Stimulated activated CD4-positive, alpha-beta T cell treated with anti-CD3 and anti-CD28 coated beads, TNF-alpha, amount 100 ng/mL, for 4 hours (primary cell): ENCODE results near the gene CSTF1.
A peak's percentile ranks its signal among the peaks of the same experiment; 100 is the strongest.

Experiments
- DNase-seq, 3 experiments: peaks; one replicate each; pipeline ENCODE4 v3.0.0-alpha.2; 2020; ENCODE audit warnings: low read depth in 3 of 3

The CSTF1 gene

DNA sequence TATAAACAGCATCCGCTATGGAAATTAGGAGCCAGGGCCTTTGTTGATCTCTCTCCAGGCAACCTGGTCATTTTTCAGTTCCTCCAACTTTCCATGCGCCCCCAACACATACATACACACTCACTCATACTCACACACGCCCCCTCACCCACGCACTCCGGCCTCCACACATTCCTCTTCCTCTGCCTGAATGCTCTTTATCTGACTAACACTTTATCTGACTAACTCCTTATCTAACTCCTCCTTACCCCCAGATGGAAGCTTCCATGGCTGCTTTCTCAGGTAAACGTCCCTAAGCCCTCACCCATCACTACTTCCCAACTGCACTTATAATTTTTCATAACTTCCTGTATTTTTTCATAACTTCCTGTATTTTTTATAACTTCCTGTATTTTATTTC is 37.1 kb downstream of the CSTF1 start:
- peak in 2 of 3 experiments; percentile 46 to 51 for DNase-seq

DNA sequence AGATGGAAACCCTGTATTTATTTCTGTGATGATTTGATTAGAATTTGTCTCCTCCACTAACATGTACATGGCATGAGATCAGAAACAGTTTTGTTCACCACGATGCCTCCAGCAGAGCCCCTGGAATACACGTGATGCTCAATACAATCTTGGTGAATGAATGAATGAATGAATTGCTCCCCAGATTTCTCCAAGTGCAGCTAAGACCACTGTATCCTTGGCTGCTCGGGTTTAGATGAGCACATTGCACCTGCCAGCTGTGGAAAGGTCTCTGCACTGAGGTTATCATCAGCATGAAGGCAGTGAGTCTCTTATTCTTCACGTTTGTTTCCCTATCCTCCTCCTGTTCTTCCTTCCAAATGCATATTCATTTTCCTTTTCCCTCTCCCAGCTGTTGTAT is 37.5 kb downstream of the CSTF1 start:
- no peak for DNase-seq

DNA sequence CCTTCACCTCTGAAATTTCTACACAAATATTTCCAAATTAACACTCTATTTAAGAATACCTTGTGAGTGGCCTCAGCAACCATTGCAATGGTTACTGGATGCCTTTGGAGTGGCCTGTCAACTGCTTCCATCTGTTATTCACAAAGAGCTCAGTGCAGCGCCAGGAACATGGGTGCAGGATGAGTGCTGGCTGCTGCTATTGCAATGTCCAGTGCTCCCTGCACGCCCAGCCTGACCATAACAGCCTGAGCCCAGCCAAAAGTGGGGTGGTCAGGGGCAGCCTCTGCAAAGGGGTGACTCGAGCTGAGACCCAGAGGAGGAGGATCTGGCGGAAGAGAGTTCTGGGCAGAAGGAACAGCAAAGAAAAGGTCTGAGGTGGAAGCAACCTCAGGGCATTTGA is 38.0 kb downstream of the CSTF1 start:
- DNase-seq = no peak

DNA sequence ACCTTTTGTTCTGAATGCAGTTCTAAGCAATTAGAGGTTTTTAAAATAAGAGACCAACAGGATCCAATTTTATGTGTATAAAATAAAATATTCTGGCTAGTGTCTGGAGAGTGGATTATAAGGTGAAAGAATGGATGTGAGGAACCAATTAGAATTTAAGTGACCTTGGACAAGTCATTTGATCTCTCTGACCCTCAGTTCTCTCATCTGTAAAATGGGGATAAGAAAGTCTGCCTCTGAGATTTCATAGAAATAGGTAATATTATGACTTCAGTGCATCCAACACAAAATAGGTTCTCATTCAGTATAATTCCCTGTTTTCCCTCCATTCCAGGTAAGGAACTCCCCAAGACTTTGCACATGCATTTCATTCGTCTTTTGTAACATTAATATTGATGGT is 38.5 kb downstream of the CSTF1 start:
- no peak for DNase-seq

DNA sequence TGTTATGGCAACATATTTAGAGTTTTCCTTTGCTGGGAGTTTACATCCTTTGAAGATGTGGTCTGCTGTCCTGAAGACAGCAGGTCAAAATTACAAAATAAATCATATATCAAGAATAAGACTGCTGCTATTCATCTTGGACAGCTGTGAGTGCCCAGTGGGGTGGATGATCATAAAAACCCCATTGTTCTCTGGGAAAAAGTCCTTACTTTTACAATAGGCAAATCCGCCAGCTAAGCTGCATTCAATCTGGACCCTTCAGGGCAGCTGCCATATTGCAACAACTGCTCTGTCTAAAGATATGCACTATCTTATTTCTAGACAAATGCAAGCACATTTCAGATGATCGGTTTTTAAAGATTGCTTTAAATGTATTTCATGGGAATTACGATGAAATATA is 39.0 kb downstream of the CSTF1 start:
- DNase-seq = no peak

DNA sequence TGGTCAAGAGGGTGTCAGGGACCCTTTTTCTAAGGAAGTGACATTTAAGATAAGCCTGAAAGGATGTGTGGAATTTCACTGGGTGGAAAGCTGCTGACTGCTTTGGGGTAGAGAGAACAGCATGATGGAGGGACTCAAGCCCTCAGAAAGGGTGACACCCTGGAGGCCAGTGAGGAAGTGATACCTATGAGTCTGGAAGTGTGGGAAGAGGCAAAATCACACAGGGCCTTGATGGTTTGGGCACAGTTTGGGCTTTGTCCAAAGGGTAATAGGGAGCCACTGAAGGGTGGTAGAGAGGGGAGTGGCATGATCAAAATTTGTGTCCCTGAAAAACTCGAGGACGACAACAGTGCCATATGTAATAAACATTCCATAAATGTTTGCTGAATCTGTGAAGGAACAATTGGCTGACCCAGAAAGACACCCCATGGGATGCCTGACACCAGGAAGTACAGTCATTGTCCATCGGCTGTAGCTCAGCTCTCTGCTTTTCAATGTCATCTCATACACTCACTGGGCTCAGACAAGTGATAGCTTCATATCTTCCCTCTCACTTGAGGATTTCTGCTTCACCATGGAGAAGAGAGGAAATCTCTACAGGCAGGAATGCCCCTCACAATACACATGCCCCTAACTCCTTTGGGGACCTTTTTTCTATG is 40.9 kb downstream of the CSTF1 start:
- no peak for DNase-seq

DNA sequence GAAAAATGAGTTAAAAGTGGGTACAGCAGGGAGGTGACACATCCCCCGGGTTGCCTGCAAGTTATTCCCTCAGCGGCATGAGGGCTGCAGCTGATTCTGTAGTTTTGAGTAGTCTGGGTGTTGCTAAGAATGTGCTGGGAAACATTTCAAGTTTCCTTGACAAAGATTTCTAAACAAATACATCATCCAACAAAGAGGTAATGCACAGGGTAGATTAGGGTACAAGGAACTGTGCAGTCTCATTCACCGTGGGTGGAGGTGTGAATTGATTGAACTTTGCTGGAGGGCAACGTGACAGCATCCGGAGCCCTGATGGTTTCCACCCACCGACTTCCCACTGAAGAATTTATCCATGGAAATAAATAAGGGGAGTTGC is 41.4 kb downstream of the CSTF1 start:
- DNase-seq = no peak

DNA sequence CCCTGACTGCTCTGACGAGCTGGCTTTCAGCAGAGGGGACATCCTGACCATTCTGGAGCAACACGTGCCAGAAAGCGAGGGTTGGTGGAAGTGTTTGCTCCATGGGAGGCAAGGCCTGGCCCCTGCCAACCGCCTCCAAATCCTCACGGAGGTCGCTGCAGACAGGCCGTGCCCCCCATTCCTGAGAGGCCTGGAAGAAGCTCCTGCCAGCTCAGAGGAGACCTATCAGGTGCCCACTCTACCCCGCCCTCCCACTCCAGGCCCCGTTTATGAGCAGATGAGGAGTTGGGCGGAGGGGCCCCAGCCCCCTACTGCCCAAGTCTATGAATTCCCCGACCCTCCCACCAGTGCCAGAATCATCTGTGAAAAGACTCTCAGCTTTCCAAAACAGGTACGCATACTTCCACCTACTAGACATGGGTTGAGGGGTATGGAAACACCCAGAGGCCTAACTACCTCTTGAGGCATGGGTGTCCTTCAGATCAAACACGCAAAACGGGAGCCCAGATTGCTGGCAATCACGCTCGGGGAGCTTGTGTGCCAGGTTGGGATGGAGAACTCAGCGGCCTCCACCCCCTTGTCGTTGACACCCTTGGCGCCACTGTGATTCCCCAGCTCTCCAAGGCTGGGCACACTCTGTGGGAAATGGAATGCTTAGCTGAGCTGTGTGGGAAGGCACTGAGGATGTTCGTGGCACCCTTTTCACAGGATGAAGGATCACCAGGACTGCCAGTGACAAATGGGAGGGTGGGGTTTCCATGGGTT is 44.9 kb downstream of the CSTF1 start:
- DNase-seq = no peak

DNA sequence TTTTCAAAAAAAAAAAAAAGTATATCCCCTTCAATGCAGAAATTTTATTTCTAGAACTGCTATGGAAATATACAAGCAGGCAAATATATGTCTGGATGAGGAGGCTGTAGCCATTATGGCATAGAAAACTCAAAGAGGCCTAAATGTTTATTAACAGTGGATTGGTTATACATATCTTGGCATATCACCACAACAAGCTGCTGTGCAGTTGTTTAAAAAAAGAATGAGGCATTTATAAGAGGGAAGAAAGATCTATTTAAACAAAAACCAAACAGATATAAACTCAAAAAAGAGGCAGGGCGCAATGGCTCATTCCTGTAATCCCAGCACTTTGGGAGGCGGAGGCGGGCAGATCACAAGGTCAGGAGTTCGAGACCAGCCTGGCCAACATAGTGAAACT is 45.8 kb downstream of the CSTF1 start:
- DNase-seq = no peak

DNA sequence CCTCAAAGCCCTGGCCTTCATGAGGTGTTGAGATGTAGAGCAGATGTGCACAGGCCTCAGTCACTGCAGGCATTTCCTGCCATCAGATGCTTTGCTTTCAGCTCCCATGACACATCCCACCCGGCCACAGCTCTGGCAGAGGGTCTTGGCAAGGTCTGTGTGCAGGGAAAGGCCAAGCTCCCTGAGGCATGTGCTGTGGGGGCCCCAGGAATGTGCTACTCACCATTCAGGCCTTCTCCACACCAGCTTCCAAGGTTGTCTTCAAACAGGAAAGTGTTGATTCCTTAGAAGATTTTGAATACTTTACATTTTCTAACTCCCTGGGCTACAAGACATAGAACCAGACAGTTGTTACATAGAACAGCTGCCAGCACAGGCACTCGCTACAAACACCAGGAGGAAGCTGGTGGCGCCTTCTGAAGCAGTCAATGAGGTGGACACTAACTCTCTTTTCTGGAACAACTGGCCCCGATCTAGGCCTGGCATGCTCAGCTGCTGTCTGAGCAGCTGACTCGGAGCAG is 47.4 kb downstream of the CSTF1 start:
- no peak for DNase-seq

DNA sequence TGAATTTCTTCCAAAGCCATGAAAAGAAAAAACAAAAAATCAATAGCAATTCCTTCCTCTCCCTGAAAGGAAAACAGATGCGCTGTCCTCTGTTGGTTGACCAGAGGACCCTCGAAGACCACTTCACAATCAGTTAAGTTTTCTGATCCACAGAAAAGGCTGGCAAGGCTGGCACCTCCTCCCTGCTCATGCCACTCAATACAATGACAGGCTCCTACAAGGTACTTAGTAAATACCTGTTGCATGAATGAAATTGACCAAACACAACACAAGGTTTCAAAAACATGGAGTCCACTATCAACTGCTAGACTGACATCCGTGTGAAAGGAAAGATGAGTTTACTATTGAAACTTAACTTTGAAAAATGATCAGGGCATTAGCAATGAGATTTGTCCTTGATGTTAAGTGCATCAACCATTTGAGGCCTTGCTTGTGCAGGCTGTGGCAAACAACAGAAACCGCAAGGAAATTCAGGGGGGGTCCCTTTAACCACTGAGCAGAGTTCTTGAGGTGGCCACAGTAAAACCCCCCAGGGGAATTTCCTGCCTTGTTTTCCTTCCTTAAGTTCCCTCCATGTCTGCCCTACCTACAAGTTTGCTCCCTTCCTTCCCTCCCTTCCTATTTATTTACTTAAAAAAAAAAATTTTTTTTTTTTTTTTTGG is 48.0 kb downstream of the CSTF1 start:
- no peak for DNase-seq

DNA sequence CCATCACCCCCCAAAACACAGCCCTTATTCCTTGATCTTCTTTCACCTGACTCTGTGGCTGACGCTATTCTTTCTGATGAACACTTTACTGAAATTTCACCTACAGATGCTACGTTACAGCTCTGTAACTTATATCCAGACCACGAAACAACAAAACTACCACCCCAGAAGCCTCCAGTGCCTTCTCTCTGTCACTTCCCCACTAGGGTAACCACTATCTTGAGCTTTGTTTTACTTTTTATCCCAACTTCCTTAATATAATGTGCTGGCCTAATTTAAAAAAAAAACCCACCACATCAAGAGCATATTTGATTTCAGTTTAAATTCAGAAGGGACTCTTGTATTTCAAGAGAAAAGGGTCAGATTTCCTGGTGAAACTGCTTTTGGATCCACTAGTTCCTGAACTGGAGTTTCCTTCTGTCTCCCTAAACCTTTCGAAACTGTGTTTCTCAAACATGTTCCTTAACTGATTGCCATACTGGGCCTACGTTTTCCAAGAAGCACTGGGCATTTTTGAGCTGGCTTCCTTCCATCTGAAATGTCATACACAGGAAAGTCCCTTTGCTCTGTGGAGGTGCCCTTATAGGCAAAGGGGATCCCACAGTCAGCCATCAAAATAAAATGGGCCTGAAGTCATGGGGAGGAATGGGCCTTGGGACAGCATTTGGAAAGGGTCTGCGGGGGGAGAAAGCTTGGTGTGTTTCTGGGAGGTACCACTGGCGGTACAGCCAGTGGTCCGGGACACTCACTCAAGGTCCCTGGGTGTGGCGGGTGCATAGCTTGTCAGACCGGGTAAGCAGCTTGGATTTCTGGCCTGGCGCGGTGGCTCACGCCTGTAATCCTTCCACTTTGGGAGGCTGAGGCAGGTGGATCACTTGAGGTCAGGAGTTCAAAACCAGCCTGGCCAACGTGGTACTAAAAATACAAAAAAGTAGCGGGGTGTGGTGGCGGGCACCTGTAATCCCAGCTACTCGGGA is 50.2 kb downstream of the CSTF1 start:
- DNase-seq = no peak

DNA sequence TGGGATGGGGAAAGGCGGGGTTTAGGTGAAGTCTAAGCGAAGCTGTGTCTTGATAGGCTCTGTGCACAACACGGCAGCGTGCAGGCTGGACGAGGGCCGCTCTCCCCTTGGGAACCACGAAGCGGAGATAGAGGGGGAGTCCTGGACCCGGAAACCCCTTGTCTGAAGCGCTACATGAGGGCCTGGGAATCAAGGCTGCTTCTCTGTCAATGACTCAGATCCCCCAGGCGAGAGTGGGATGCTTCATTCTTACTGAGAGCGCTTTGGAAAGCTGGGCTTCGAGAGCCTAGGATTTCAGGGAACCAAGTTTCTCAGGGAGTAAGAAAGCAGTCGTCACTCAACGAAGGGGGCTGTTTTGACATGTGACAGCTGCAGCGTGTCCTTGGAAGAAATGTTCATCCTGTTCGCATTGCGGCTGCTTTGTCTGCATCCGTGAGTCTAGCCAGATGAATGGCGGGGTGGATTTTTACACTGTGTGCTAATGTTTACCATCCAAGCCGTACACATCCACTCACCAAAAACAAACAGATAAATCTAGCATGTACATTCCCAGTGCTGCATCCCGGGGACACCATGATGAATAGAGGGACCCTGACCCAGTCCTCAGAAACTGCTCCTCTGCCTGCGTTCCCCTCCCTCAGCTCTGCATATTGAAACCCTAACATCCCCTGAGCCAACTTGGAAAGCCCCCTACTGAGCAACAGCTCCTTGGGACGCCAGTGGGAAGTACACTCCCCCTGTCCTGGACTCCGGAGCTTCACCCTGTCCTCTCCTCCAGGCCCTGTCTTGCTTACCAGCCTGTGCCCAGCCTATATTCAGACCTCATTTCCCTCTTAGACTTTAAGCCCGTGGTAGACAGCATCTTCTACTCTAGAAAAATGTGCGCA is 51.5 kb downstream of the CSTF1 start:
- DNase-seq = no peak

DNA sequence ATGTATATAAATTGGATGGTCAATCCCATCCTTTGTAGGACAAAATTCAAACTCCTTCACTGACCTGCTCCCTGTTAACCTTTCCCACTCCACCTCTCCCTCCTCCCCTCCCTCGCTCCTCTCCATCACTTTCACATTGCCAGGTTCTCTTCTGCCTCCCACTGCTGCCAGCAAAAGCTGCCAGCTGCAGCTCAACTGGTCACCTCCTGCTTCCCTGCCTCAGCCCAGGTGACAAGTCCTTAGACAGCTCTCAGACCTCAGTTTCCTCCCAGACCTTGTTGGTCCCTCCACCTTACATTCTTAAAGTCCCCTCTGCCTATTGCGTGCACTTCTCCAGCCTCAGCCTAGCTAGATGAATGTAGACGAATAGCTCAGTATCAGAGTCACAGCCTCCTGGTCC is 52.7 kb downstream of the CSTF1 start:
- DNase-seq = no peak

DNA sequence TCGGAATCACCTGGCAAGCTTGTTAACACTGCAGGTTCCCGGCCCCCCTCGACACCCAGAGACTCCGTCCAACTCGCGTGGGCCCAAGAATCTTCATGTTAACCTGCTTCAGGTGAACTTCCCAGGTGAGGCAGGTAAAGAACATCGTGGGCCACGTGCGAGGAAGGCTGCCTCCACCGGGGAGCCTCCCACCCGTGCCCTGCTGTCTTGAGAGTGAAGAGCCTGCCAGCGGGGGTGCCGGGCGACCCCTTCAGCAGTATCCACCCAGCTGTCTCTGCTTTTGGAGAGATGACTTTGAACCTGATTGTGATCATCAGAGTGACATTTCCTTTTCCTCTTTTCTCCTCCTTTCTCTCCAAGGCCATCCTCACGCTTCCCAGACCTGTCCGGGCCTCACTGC is 53.1 kb downstream of the CSTF1 start:
- no peak for DNase-seq

DNA sequence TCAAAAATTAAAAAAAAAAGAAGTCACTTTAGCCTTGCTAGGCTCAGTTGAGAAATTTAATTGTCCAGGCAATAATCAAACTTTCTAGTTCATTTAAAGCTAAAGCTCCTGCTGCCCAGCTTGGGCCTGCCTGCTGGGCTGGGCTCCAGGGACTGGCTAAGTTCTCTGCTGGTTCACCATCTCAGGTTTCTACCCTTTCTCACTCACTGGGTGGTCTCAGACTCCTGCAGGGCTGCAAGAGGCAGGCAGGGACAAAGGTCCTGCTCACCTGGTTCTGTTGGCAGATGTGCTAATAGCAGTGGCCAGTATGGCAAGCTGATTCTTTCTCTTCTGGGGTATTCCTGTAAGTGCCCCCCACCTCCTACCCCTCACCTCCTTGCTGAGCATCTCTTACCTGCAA is 54.8 kb downstream of the CSTF1 start:
- DNase-seq = no peak

DNA sequence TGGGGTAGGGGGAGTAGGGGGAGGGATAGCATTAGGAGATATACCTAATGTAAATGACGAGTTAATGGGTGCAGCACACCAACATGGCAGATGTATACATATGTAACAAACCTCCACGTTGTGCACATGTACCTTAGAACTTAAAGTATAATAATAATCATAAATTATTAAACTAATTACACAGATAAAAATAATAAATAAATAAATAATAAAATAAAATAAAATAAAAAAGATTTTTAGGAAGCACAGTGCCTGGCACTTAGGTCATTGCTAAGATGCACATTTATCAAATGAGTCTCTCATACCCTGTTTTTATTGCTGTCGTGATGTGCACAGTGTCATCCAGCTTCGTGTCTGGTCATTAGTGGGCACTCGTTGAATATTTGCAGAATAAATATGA is 57.0 kb downstream of the CSTF1 start:
- DNase-seq = no peak

DNA sequence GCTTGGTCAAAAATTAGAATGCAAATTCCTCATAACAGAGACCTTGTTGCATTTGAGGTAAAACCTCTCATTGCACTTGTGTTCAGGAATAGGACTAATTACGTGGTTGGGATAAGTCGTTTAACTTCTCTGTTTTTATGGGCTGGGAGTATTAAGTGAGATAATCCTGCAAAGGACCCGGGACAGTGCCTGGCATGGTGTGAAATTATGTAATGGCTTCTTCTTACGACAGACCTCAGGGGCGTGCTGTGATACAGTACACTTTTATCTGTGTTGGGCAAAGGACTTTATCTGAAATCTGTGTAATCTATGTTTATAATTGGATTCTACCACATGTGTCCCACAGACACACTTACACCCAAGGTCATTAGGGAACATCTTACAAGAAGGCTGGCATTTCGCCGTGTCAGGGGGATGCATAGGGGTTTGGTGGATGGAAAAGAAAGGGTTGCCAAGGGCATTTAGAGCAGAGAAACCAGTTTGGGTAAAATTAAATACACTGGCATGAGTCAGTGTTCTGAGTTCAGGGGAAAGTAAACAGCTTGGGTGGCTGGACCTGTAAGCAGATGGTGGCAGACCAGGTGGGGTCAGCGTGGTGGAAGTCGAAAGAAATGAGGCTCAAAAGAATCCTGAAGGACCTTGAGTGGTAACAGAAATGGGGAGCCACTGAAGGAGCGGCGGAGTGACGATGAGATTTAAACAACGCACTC is 58.8 kb downstream of the CSTF1 start:
- no peak for DNase-seq

DNA sequence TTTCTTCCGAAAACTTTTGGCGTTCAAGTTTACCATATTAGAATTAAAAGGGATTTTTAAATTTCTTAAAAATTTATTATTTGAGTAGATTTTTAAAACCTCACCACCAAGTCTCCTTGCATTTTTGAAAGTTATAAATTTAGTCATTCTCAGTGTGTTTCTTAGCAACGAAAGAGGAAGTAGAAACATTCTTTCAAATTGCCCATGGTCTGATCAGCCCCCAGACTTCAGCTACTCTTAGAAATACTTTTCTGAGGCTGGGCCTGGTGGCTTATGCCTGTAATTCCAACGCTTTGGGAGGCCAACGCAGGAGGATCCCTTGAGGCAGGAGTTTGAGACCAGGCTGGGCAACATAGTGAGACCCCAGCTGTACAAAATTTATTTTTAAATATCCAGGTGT is 60.9 kb downstream of the CSTF1 start:
- no peak for DNase-seq

DNA sequence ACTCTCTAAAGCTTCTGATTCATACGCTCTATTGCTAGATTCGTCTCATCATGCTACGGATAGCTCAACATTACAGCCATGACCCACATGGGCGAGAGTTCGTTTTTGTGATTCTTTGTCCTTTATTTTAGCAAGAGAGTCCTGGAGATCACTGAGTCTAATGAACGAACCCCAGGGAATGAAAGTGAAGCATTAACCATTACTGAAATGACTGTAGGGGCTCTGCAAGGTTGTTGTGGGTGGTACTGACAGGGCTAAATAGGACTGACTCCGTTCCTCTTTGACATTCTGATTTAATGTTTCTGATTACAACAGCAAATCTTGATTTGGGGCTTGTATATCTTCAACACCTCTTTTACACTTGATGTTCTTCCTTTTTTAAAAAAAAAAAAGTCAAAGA is 62.3 kb downstream of the CSTF1 start:
- no peak for DNase-seq
